Measurements from ENCODE around the gene SDE2.
"Not testable (repeated sequence)": the region's sequence is repeated elsewhere in the genome, so short reads cannot be mapped to it uniquely, and the experiment has no call there.

SDE2 gene

GRCh38 chr1:226006686-226007085, 7.5 kb upstream of the SDE2 start:
- ATAC-seq = no peak
- DNase-seq = no peak

- DNase-seq = no peak
These were observed 5.3 kb upstream of the SDE2 start for GRCh38 chr1:226004396-226004795.

GRCh38 chr1:226003502-226004170, 4.5 kb upstream of the SDE2 start:
- no peak for ATAC-seq
- no peak for DNase-seq

More at GRCh38 chr1:226004396-226004795, 5.3 kb upstream of the SDE2 start:
- no peak for ATAC-seq

DNA sequence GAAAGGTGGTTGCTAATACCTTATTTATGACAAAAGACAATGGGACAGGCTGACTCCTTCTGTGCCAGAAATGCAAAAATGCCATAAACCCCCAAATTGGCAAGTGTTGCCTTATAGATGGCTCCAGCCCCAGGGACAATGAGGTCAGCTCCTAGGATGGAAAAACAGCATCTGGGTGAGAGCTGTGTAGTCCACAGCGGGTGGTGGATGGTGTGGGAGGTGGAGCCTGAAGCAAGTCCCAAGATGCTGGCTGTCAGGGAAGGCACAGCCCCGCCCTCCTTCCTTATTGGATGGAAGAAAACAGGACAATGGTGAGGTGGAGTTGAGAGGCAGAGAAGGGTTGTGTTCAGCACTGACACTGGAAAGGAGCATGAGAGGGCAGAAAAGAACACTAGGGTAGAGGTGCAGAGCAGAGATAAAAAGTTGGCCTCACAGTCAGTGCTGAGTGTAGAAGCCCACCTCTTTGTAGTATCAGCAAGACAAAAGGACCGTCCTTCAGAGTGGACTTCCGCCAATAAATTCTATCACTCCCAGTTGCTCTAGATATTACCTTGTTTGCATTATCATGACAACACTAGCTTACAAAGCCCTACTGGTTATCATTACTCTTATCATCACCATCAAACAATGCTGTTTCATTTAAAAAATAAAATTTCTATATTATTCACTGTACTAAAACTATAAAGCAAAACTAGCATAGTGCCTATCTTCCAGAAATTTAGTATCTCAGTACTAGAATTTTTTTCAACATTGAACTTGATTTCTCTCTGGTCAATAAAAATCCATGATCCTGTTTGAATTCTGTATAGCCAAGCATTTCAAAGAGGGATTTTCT, 3.7 kb upstream of the SDE2 start:
- ATAC-seq (peak; percentile 17), DNase-seq (peak; percentile 60)

DNA sequence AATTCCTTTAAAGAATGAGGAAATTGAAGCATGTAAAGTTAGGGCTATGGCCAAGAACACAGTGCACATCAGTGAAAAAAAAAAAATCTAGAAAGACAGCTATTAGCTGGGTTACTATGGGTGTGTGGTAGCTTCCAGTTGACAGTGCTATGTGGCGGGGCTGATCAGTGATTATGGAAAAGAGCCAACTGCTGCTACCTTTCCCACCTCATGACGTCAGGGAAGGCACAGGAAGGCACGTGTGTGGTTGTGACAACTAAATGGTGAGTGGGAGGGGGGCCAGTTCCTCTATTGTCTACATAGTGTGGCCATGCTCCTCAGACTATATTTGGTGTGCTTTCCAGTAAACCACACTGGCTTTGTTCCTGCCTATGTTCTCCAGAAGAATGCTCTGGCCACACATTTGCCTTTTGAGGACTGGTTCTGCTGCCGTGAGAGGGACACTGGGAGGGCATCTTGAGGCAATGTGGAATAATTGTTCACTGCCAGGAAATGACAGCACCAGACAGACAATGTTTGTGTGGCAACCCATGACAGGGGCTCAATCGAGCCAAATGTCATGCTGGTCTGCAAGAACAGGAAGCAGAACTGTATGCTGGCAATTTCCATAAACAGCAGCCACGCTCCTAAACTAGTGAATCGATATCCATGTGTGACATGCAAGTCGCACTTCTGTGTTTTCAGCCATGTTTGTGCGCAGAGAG, 3.0 kb upstream of the SDE2 start:
- ATAC-seq (peak; percentile 35), DNase-seq (peak; percentile 70)

DNA sequence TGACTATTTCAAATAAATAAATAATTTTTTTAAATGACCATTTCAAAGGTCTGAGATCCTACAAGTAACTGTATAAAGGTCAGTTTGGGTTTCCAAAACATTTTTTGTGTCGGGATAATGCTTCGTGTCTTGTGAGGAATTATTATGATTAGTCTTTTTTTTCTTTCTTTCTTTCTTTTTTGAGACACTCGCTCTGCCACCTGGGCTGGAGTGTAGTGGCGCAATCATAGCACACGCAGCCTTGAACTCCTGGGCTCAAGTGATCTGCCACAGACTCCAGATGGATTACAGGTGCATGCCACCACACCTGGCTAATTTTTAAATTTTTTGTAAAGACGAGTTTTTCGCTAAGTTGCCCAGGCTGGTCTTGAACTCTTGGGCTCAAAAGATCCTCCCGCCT, 1.9 kb upstream of the SDE2 start:
- DNase-seq (no peak), ATAC-seq (no peak)

DNA sequence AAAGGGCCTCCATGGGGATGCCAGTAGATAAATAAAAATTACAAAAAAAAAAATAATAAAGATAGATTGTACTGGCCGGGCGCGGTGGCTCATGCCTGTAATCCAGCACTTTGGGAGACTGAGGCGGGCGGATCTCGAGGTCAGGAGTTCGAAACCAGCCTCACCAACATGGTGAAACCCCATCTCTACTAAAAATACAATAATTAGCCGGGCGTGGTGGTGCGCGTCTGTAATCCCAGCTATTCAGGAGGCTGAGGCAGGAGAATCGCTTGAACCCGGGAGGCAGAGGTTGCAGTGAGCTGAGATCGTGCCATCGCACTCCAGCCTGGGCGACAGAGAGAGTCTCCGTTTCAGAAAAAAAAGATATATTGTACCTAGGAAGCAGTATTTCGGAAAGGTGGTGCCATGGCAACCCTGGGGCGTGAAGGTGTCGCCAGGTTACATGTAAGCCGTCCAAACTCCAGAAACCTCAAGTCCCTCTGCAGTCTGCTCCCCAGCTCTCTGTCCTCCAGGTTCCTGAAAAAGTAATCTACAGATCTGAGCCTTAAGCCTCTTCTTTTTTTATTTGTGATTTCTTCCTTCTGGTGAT, 1.4 kb upstream of the SDE2 start:
- not testable (repeated sequence) for ATAC-seq
- peak; percentile 25 for DNase-seq

- DNase-seq = no peak
- ATAC-seq = peak; percentile 7
These were observed 782 bp upstream of the SDE2 start for GRCh38 chr1:225999912-226000337.

DNA sequence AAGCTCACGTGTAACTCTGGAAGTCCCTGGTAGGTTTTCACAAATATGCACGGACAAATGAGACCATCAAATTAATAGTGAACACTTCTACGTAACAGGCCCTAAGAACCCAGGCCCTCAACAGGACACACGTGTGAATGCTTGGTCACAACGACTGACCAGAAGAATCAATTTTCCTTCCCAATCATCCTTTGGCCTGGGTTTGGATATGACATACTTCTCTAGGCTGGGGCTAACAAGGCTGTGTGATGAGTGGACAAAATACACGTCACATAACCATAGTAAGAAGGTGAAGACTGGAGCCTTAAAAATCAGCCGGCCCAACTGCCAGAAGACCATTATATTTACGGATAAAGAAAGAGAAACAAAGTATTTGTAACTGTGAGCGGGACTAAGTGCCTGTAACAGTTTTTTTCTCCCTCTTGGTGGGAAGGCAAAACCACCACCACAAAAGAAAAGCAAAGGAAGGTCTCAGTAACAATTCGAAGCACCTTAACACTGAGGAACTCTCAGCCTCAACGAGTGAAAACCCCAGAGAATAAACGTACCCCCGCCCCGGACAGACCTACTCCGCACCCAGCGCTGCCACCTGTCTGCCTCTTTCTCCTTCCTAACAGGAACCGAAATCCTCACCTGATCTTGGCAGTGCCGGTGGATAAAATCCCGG, 450 bp downstream of the SDE2 start:
- DNase-seq (no peak), ATAC-seq (peak; percentile 2)

DNA sequence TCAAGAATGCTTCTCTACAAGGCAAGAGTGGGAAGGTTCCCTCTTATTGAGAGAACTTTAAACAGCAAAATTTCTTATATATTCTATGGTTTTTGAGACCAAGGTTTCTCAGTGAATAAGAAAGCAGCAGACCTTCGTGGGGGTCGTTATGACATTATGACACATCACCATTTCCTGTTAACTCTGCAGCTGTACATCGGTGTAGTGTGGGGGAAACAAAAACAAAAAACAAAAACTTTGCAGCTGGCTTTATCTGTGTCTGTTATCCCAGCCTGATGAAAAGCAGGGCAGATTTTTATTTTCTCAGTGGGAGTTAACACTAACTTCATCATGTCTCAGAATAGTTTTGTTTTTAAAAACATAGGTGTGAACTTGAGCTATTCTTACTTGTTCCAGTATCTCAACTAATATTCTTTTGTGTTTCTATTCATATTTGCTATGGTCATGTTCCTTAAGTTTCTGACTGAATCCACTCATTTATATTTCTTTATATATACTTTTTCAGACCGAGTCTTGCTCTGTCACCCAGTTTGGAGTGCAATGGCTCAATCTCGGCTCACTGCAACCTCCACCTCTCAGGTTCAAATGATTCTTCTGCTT, 2.1 kb downstream of the SDE2 start:
- no peak for ATAC-seq
- DNase-seq = no peak

DNA sequence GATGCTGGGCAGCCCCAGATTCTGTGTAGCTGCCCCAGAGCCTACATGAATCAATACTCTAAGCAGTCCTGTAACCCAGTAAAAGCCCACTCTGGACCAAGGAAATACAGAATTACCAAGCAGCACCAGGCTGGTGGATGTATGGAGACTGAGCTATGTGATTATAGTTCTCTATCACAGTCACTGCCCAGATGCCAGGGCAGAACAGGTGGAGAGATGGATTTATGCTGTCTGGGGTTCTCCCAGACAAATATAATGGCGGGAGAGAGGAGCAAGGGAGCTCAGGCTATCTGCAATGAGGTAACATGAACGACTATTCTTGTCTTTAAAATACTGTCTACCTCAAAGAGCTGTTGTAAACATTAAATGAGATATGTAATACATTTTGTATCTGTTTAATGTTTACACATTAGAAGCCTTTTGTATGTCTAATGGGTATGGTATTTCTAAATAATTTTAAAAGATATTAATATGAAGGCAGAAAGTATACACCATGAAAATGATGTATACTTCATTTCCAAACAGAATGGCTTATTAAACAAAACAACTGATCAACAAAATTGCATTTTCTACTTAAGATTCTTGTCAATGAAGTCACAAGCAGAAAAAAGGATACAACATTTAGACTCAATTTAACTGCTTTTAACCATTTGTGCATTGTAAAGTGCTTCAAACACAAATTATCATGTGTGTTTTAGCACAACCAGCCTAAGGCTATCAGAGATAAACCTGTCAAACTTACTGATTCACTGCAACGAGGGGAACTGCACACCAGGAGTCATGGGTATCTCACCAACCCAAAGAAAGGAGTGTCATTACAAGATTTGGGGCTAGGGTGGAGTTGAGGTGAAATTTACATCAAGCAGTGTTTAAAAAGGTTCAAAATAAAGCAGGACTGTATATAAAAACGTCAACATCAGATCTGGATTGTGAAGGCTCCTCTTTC, 3.0 kb downstream of the SDE2 start:
- no peak for ATAC-seq
- no peak for DNase-seq

- no peak for DNase-seq
- peak; percentile 67 for ATAC-seq
These were observed 8.3 kb downstream of the SDE2 start for GRCh38 chr1:225990705-225991464.

DNA sequence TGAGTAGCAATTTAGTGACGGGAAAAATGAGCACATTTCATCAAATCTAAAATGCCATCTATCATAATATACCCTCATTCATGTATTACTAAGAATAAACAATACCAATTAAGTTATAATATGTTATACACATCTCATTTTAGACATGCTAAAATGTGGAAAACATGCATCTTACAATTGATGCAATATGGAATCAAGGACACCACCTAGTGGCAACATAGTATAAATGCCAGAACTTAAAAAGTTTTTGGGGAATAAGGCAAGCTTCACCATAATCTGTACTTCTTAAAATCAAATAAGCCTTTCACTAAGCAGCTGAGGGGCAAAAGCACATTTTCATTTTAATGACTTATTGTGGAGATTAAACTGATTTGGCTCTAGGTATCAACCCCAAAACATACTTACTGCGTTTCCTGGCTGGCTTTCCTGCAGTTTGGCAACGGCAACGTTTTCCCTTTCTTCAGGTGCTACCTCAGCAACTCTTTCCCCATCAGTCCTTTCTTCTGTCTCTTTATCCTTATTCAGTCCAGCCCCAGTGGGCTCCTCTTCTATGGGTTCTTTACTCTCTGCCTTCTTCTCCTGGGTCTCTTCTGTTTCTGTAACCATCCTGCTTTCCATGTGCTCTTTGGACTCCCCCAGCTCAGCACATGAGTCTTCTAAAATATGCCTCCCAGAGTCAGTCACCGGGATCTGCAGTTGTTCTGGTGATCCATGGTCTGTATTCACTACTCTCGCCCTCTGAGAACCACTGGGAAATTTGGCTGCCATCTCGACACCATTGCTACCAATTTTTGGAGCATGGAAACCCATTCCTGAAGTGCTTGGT, 11.4 kb downstream of the SDE2 start:
- no peak for ATAC-seq
- DNase-seq = no peak

DNA sequence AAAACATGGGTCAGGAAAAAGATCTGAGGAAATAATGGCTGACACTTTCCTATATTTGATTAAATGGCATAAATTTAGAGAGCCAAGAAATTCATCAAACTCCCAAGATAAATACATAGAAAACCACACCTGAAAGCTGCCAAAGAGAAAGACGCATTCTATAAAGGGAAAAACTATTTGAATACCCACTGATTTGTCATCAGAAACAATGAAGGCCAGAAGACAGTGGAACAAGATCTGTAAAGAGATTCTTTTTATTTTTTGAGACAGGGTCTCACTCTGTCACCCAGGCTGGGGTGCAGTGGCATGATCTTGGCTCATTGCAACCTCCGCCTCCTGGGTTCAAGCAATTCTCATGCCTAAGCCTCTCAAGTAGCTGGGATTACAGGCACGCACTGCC, 17.4 kb downstream of the SDE2 start:
- DNase-seq (no peak), ATAC-seq (no peak)

DNA sequence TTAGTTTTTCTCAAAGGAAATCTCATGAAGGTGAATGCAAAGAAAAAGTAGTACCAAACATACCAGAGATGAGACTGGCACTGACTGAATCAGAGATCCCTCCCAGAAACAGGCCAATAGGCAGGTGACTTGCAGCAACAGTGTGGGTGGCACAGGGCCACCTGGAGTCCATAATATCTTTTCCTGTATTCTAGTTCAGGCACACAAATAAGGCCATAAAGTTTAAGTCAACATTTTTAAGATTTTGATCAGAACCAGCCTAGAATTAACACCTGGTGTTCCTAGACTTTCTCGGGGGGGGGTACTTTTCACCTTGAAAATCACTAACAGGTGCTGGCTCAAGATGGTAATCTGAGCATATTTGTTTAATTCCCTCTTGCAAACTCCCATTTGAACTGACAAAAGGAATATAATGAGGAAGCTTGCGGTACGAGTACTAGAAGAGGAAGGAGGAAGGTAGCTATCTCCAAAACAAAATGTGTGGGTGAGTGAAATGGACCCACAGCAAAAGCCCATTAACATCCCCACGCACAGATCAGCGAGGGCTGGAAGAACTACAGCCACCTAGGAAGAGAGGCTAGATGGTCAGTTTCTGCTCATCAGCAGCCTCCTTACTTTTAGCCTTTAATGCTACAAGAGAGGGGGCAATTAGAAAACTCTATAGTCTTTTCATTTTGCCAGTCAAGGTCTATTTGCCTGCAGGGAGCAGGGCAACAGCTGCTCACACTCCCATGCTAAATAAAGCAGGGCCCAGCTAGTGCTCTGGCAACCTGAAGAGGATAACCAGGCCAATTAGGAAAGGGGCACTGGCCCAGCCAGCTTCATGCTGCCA, 18.9 kb downstream of the SDE2 start:
- ATAC-seq (no peak), DNase-seq (no peak)

GRCh38 chr1:225979421-225979820, 19.7 kb downstream of the SDE2 start:
- ATAC-seq (no peak), DNase-seq (no peak)

DNA sequence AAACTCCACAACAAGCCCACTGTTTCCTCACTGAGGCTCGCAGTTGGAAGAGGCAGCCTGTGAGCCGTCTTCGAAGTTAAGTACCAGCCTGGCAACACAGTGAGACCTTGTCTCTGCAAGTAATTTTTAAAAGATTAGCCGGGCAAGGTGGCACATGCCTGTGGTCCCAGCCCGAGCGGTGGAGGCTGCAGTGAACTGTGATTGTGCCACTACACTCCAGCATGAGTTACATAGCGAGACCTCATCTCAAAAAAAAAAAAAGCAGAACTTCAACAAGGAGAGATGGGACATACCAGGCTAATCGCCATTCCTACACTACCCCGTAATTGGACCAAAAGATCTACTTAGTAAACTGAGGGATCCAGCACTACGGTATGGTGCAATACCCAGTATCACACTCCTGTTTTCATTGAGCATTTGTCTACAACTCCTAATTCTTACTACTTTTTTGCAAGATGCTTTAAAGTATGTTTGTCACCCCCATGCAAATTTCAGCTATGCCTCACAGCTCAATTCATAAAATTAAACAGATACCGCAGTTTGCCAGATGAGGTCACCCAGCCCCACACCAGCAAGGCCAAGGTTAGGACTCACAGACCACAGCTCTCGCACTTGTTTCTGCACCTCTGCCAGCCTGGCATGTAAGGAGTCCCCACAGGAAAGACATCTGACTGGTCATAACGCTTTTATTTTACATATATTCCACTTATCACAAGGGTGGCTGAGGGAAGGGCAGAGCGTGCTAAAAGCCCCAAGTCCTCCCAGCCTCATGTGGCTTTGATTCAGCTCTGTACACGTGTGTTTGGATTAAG, 21.0 kb downstream of the SDE2 start:
- DNase-seq (no peak), ATAC-seq (peak; percentile 33)
